GM18526 (cell line): ENCODE results near the gene RAB14.

Experiments
- POLR2A ChIP-seq: IDR thresholded peaks from 3 replicates; pipeline ENCODE4 v1.6.1; 2011; ENCODE audit not compliant: insufficient read length; ENCODE audit errors: extremely low read depth

The RAB14 gene

GRCh38 chr9:121187636-121188305 is 13.9 kb downstream of the RAB14 start:
- TF ChIP-seq POLR2A = no peak

DNA sequence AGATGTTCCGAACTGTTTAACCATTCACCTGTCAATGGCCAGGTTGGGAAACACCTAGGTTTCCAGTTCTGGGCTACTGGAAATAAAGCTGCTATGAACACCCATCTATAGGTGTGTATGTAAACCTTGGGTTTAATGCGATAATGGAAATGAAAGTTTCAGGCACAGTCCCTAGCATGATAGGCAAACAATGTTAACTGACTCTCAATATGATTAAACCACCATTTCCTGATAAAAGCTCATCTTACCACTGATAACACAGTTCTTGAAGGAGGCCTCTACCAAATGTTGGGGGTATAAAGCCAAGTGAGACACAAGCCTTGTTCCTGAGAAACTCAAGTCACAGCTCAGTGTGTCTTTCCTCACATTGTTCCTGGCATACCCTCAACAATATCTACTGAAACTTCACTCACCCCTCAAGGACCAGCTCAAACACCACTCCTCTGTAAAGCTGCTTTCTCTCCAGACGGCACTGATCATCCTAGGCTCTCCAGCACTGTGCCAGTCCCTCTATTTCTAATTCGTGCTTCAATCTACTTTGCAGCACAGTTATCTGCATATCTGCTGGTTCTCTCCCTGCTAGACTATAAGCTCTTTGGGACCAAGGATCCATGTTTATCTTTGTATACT is 15.8 kb downstream of the RAB14 start:
- TF ChIP-seq POLR2A = no peak

- TF ChIP-seq POLR2A = no peak
Measured at GRCh38 chr9:121185178-121185745, 16.4 kb downstream of the RAB14 start.

DNA sequence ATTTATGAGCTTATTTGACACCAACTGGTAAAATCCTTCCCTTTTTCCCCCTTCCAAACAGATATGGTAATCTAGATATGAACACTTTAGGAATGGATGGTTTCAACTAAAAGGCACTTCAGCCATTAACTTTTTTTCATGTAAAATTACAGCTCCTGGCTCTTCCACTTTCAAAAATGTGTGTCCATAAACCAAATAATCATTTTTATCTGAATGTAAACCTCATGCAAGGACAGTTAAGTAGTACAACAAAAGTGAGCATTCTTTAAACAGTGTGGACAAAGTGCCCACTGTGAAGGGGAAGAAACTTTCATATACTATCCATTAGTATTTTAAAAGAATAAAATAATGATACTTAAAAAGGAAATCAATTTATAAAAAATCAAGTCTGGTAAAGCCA is 17.2 kb downstream of the RAB14 start:
- TF ChIP-seq POLR2A = no peak

DNA sequence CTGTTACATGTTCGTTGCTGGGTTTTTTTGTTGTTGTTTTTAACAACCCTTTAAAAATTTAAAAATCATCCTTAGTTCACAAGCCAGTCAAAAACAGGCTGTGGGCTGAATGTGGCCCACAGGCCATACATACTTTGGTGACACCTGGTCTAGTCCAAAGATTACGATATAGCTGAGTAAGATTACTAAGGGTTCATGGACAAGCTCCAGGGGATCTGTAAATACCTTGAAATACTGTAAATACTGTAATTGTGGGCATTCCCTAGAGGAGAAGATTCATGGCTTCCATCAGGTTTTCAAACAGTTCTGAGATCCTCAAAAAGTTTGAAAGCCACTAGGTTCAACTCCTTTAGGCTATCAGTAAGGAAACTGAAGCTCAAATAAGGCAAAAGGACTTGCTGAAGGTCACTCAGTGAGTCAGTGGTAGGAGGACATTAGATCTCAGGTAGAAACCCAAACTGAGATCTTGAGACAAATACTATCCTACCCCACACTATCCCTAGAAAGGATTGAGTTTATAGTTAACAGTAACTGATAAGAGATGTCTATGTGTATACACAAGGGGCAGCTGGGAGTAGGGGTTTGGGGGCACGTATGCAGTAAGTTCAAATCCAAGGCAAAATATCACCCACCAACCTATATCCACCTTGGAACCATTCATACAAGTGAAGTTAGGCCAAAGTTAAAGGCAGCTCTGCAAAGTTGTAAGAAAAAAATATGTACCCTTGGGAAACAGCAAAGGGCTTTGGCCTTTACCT is 17.8 kb downstream of the RAB14 start:
- no peak for TF ChIP-seq POLR2A

DNA sequence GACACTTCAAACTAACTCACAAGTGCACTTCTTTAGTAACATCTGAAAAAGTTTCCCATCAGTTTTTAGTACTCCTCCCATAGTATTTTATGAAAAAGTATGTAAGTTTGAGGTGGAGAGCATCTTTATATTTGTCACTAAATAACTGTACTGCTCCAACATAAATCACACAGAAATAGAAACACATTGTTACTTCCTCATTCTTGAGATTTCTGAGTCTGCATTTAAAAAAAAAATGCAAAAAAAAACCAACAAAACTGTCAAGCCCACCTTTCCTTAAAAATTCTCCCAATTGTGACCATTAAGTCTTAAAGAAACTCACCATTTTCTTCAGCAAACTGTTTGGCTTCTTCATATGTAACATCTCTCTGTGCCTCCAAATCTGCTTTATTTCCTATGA is 18.7 kb downstream of the RAB14 start:
- TF ChIP-seq POLR2A = no peak

DNA sequence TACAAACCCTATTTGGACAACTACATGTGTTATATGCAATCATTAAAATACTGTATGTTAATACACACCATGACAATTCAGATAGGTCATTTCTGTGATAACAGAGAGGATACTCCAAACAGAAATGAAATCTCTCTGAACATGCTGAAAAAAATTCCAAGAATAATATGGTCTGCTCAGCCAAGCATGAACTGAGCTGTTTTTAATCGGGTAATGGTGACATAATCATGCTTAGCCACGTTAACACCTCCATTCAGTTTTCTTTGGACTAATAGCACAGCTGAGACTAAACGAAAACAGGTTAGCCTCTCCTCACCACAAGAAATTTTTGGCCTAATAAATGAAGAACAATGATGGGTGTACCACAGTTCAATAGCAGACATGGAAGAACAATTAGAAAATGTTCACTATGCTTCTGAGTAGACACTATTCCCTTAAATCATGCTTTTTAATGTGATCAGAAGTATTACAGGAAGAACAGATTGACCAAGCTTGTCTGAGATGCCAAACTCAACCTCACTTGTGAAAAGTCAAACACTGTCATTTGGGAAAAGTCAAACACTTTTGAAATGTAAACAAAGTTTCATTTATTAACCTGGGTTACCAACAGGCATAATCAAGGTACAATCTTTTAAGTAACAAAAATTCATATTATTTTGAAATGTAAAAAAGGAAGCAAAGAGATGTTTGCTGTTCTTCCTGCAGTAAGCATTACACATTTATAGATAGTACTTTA is 19.4 kb downstream of the RAB14 start:
- no peak for TF ChIP-seq POLR2A

GRCh38 chr9:121179930-121180681 is 21.6 kb downstream of the RAB14 start:
- no peak for TF ChIP-seq POLR2A

DNA sequence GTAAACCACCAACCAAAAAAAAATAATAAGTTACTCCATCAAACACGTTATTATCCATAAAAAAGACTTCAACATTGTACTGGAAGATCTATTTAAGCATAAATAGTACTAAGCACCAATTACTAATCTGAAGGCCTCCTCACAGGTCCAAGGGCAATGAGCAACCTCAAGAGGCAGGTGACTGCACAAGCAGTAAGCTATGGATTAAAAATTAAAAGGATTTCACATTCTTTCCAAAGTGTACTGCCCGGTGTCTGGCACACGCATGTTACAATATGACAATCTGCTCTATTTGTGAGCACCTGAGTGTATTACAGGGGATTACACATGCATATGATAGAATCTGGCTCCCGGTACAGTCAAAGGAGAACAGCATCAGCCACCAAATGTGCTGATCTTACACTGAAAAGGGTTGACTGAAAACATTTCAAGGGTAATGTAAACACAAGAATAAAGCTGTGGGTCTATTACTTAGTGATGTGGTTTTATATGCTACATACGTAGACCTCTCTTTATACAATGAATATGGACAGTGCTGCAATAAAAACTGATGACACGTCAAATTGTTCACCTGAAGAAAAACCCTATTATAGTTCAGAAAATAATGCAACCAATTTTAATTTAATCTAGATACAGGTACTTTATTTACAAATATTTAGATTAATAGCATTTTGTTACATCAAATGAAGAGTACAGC is 22.8 kb downstream of the RAB14 start:
- TF ChIP-seq POLR2A = no peak

GRCh38 chr9:121173501-121173900 is 28.2 kb downstream of the RAB14 start:
- TF ChIP-seq POLR2A = no peak

DNA sequence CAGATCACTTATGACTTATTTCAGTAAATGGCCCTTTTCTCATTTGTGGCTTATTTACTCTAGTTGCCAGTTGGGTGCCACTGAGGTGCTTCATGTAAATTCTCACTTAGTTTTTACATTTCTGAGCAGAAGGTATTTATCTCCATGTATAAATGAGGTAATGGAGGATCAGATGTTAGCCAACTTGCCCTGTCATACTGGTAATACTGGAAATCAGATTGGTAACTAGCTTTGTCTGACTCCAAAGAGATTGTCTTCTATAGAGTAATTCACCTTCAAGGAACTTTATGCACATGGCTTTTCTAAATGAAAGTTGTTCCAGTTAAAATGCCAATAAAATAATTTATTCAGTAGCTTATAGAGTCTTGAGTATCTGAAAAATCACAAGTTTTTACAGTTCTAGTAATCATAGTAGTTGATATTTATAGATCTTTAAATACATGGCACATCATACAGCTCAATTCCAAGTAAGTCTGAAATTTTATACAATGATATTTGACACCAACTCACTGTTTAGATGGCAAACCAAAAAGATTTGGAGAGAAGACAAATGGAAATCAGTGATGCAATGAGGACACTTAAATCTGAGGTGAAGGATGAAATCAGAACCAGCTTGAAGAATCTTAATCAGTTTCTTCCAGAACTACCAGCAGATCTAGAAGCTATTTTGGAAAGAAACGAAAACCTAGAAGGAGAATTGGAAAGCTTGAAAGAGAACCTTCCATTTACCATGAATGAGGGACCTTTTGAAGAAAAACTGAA is 28.8 kb downstream of the RAB14 start:
- TF ChIP-seq POLR2A = no peak

DNA sequence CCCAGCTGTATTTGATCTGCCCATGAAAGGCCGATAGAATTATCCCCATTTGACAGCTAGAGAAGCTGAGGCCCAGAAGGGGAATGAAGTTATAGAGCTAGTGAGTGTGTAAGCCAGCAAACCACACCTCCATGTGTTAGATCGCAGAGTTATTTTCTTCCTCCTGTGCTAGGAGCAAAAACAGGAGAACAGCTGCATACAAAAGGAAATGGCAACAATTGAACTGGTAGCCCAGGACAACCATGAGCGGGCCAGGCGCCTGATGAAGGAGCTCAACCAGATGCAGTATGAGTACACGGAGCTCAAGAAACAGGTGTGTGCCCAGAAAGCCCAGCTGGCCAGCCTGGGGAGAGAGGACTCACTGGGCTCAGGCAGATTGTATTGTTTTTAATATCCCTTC is 30.4 kb downstream of the RAB14 start:
- no peak for TF ChIP-seq POLR2A

GRCh38 chr9:121169094-121169601 is 32.5 kb downstream of the RAB14 start:
- no peak for TF ChIP-seq POLR2A
